ENCODE measurements around the gene ISM2.

- no peak for TF ChIP-seq POLR2A (IDR thresholded peaks at IDR 0.05)
- no peak for TF ChIP-seq CTCF (IDR thresholded peaks at IDR 0.05)
Observed at GRCh38 chr14:77478796-77479195, 19.8 kb downstream of the ISM2 start.
